Heart left ventricle (tissue), 13 donors: ENCODE measurements around the gene PACRG.

Source experiments
- POLR2A ChIP-seq, 2 donors: fragments of 450-650 bp; IDR thresholded peaks; one replicate each; pipeline ENCODE4 v1.6.1; 2017; ENCODE audit warnings: antibody characterized with exemption in 2 of 2, mild to moderate bottlenecking in 2 of 2, moderate library complexity in 2 of 2
- TF ChIP-seq, protein P1 (sequence below), 12 donors: fragments of 200-600 bp; sonication (generic) in 4 of 12; IDR thresholded peaks; one replicate each; pipeline versions ENCODE4 v1.5.0 to v1.8.0; 2018 to 2022; ENCODE audit warnings: antibody characterized with exemption in 12 of 12, mild to moderate bottlenecking in 5 of 12
- donor health status: ischemic (EF 13 %, LVEDD 7.1; RV severe dilation, severe dysfunction).
- donor health status: DM: no; HTN: yes; CAD: no.
- donor health status: DM: no; HTN: no; CAD: no.
- donor health status: ischemic (EF 25% LVEDD 6.9; RV normal size, moderate dysfunction).
- donor health status: ischemic (EF 25% LVEDD 5.7; RV mildly dilated, moderate dysfunction).
- donor health status: ischemic (EF 35%, LVEDD 5.7; RV mildly dilated, moderate dysfunction).
- donor health status: nonischemic (EF 11% LVEDD 7.7; RV severe dilation, severe dysfunction).
- donor health status: DM: yes; HTN: yes; CAD: no.
- donor health status: PGD.
- donor health status: ischemic (EF 29% LVEDD 5.4; RV normal size, mild dysfunction).
- donor health status: nonischemic (EF 23%, LVEDD 6.1; RV moderate dilation, normal function).

DNA sequence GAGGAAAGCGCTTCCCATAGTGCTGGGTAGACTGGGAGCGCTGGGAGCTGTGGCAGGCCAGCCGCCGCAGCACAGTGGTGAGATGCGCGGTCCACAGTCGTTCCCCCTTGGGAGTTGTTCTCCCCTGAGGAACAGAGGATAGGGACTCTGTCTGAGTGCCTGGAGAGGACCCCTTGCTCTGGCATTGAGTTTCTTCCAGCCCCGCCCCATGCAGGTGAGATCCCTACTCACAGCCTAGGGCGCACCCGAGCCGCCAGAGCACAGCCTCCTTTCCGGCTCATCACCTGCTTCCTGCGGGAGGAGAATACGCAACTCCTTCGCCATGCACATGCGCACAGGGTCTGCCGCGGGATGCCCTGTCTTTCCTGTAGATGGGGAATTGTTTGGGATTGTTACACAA is 140.6 kb downstream of the PACRG start:
- TF ChIP-seq, protein P1, sequence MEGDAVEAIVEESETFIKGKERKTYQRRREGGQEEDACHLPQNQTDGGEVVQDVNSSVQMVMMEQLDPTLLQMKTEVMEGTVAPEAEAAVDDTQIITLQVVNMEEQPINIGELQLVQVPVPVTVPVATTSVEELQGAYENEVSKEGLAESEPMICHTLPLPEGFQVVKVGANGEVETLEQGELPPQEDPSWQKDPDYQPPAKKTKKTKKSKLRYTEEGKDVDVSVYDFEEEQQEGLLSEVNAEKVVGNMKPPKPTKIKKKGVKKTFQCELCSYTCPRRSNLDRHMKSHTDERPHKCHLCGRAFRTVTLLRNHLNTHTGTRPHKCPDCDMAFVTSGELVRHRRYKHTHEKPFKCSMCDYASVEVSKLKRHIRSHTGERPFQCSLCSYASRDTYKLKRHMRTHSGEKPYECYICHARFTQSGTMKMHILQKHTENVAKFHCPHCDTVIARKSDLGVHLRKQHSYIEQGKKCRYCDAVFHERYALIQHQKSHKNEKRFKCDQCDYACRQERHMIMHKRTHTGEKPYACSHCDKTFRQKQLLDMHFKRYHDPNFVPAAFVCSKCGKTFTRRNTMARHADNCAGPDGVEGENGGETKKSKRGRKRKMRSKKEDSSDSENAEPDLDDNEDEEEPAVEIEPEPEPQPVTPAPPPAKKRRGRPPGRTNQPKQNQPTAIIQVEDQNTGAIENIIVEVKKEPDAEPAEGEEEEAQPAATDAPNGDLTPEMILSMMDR (IDR thresholded peaks at IDR 0.05) = no peak
- no peak for TF ChIP-seq POLR2A (IDR thresholded peaks at IDR 0.05)
